ENCODE results near the gene MTFMT.
"Not testable (repeated sequence)": the region's sequence is repeated elsewhere in the genome, so short reads cannot be mapped to it uniquely, and the experiment has no call there.

MTFMT gene

DNA sequence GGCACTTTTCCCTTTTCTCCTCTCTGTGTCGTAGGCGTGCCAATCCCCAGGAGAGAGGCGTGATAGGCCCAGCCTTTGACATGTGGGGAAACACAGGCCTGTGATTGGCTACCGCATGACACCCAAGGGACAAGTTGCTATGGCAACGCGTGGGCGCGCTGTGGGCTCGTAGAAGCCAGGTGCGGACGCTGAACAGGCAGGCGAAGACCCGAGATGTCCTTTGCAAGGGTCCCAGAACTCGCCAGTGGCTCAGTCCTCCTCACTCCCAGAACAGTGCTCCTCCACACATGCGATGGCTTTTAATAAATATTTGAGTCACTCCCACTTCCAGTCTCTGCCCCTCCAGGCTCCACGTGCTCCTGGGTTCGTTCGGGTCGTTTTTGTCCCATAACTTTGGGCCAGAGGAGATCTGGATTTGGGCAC is 20.0 kb upstream of the MTFMT start:
- H2AFZ ChIP-seq (ENCODE audit: low read depth) = peak overlapping the region; percentile 66; the same call in 1 of the 2 replicates
- H3K4me2 ChIP-seq = peak overlapping the region; percentile 58
- no peaks in the 10 kb centered on the region for H4K20me1 ChIP-seq (ENCODE audit: insufficient read depth)
- no peak overlapping the region for H3K27ac ChIP-seq
- no peaks in the 10 kb centered on the region for H3K27me3 ChIP-seq (ENCODE audit: insufficient read depth, low read depth)
- no peaks in the 10 kb centered on the region for H3K36me3 ChIP-seq (ENCODE audit: insufficient read depth)
- peaks cover 24% of the 10 kb centered on the region for H3K4me1 ChIP-seq (ENCODE audit: low read depth, poor library complexity, severe bottlenecking)
- TF ChIP-seq, protein P1, sequence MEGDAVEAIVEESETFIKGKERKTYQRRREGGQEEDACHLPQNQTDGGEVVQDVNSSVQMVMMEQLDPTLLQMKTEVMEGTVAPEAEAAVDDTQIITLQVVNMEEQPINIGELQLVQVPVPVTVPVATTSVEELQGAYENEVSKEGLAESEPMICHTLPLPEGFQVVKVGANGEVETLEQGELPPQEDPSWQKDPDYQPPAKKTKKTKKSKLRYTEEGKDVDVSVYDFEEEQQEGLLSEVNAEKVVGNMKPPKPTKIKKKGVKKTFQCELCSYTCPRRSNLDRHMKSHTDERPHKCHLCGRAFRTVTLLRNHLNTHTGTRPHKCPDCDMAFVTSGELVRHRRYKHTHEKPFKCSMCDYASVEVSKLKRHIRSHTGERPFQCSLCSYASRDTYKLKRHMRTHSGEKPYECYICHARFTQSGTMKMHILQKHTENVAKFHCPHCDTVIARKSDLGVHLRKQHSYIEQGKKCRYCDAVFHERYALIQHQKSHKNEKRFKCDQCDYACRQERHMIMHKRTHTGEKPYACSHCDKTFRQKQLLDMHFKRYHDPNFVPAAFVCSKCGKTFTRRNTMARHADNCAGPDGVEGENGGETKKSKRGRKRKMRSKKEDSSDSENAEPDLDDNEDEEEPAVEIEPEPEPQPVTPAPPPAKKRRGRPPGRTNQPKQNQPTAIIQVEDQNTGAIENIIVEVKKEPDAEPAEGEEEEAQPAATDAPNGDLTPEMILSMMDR (conservative IDR thresholded peaks at IDR 0.05; ENCODE audit: low read depth, low read length) = no peak
- H3K9ac ChIP-seq = peak overlapping the region; percentile 32; the same call in 1 of the 2 replicates
- H3K4me3 ChIP-seq (IDR thresholded peaks at IDR 0.05; ENCODE audit: insufficient read depth, low read depth, low read length) = no peak overlapping the region
- H3K79me2 ChIP-seq (ENCODE audit: insufficient read depth, low read depth) = no peaks in the 10 kb centered on the region

GRCh38 chr15:65048241-65048640 is 18.8 kb upstream of the MTFMT start:
- H3K4me2 ChIP-seq = no peak overlapping the region
- no peaks in the 10 kb centered on the region for H3K79me2 ChIP-seq (ENCODE audit: insufficient read depth, low read depth)
- H3K9ac ChIP-seq = no peak overlapping the region

GRCh38 chr15:65044724-65045481 is 15.5 kb upstream of the MTFMT start, which contains the start of gene SLC51B:
TSS of gene SLC51B (plus strand) at chr15:65045387. CDS start at chr15:65050005, 4,618 bp downstream.
- Histone ChIP-seq H3K4me2 (no peak within 1 kb of the TSS), H4K20me1 (ENCODE audit: insufficient read depth) (no peaks in the 10 kb centered on the region), H3K9ac (no peak within 1 kb of the TSS), H2AFZ (ENCODE audit: low read depth) (no peak within 1 kb of the TSS), H3K27ac (no peak within 1 kb of the TSS), H3K4me1 (ENCODE audit: low read depth, poor library complexity, severe bottlenecking) (peaks cover 6% of the 10 kb centered on the region), H3K27me3 (ENCODE audit: insufficient read depth, low read depth) (no peaks in the 10 kb centered on the region), H3K36me3 (ENCODE audit: insufficient read depth) (no peaks in the 10 kb centered on the region), H3K79me2 (ENCODE audit: insufficient read depth, low read depth) (no peaks in the 10 kb centered on the region), H3K4me3 (IDR thresholded peaks at IDR 0.05; ENCODE audit: insufficient read depth, low read depth, low read length) (no peak within 1 kb of the TSS)
- TF ChIP-seq, protein P1 (conservative IDR thresholded peaks at IDR 0.05; ENCODE audit: low read depth, low read length) = no peak

More at GRCh38 chr15:65048241-65048640, 18.8 kb upstream of the MTFMT start:
- H3K4me1 ChIP-seq (ENCODE audit: low read depth, poor library complexity, severe bottlenecking) = peaks cover 22% of the 10 kb centered on the region
- H2AFZ ChIP-seq (ENCODE audit: low read depth) = no peak overlapping the region
- no peak overlapping the region for H3K4me3 ChIP-seq (IDR thresholded peaks at IDR 0.05; ENCODE audit: insufficient read depth, low read depth, low read length)
- H3K27me3 ChIP-seq (ENCODE audit: insufficient read depth, low read depth) = no peaks in the 10 kb centered on the region
- H4K20me1 ChIP-seq (ENCODE audit: insufficient read depth) = no peaks in the 10 kb centered on the region
- TF ChIP-seq, protein P1 (conservative IDR thresholded peaks at IDR 0.05; ENCODE audit: low read depth, low read length) = no peak
- H3K36me3 ChIP-seq (ENCODE audit: insufficient read depth) = no peaks in the 10 kb centered on the region
- no peak overlapping the region for H3K27ac ChIP-seq

DNA sequence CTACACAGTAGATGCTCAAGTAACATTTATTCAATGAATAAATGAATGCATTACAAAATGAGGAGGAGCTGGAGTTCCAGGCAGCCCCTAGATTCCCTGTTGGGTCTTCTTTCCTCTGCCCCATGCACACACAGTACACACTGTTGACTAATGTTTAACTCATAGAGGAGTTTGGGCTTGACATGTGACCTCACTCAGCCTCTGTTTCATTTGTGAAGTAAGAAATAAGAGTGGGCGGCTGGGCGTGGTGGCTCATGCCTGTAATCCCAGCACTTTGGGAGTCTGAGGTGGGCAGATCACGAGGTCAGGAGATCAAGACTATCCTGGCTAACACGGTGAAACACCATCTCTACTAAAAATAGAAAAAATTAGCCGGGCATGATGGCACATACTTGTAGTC is 14.8 kb upstream of the MTFMT start:
- not testable (repeated sequence) for H4K20me1 ChIP-seq (ENCODE audit: insufficient read depth); H3K27ac ChIP-seq; H3K9ac ChIP-seq; H3K4me1 ChIP-seq (ENCODE audit: low read depth, poor library complexity, severe bottlenecking); H3K4me2 ChIP-seq; H3K27me3 ChIP-seq (ENCODE audit: insufficient read depth, low read depth); H2AFZ ChIP-seq (ENCODE audit: low read depth); H3K4me3 ChIP-seq (IDR thresholded peaks at IDR 0.05; ENCODE audit: insufficient read depth, low read depth, low read length); H3K79me2 ChIP-seq (ENCODE audit: insufficient read depth, low read depth); H3K36me3 ChIP-seq (ENCODE audit: insufficient read depth)

DNA sequence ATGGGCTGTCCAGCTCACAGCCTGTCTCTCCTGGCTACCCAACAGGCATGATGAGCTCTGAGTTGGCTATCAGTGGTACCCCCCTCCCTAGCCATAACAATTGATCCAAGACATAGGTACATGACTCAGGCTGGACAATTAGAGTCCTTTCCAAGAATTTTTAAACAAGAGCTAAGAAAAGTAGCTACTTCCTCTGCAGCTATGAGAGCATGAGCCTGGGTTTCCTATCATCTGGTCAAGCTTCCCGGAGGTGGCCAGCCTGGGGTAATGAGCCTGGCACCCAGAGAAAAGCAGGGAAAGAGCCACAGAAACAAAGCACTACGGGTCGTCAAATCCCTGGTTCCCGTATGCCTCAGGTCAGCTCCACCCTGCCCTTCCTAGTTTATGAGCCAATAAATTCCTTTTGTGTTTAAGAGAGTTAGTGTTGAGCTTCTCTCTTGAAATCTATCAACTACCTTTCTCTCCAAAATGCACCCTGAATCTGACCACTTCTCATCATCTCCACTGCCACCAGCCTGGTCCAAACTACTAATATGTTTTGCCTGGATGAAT is 13.4 kb upstream of the MTFMT start:
- no peak overlapping the region for H3K4me3 ChIP-seq (IDR thresholded peaks at IDR 0.05; ENCODE audit: insufficient read depth, low read depth, low read length)
- no peak overlapping the region for H3K4me2 ChIP-seq
- H2AFZ ChIP-seq (ENCODE audit: low read depth) = no peak overlapping the region
- H4K20me1 ChIP-seq (ENCODE audit: insufficient read depth) = no peaks in the 10 kb centered on the region
- H3K36me3 ChIP-seq (ENCODE audit: insufficient read depth) = no peaks in the 10 kb centered on the region
- H3K27me3 ChIP-seq (ENCODE audit: insufficient read depth, low read depth) = no peaks in the 10 kb centered on the region
- no peak overlapping the region for H3K27ac ChIP-seq
- TF ChIP-seq, protein P1 (conservative IDR thresholded peaks at IDR 0.05; ENCODE audit: low read depth, low read length) = no peak
- no peak overlapping the region for H3K9ac ChIP-seq
- H3K4me1 ChIP-seq (ENCODE audit: low read depth, poor library complexity, severe bottlenecking) = no peaks in the 10 kb centered on the region
- H3K79me2 ChIP-seq (ENCODE audit: insufficient read depth, low read depth) = no peaks in the 10 kb centered on the region
